HG02973 (cell line): Measurements from ENCODE around the gene HOXB9.

Experiments
- ATAC-seq: cut with Tn5 transposase; IDR thresholded peaks from one replicate; pipeline ENCODE4 v1.9.1; 2021; ENCODE audit warnings: moderate library complexity; ENCODE audit not compliant: unreplicated experiment

The HOXB9 gene

DNA sequence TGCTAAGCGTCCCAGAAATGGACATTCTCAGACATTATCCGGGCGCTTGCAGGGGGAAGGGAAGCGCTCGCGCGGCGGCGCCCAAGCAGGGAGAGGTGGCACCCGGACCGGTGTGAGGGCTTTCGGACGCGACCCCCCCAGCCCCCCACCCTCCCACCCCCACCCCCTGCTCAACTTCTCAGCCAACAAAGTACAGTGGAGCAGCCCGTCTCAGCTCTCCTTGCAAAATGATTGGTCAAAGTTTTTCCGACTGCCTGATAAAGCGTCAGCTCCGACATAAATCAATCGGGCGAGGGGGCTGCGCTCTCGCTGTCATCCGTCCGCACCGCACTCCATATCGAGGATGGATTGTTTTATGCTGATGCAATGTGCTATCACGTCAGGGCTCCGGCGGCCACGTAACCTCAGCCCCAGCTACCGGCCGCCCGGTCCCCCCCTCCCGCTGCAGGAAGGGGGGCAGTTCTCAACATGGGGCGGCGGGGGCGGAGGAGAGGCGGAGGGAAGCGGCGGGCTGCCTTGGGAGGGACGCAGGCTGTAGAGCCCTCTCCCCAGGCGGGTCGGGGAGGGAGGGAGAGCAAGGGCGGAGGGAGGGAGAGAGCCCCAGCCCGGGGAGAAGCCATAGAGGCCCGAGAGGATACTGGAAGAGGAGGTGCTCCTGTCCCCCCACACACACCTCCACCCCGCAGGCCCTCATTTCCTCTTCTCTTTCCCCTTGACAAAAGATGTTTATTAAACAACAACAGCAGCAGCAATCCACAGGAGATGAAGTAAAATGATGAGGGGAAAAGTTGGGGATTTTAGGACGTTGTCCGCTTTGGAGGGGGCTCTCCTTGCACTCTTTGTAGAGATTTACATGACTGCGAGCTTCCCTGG is at the start of gene HOXB9:
Gene HOXB9 (minus strand): TSS at position 114 of the 873 bp plus-strand sequence. CDS start 89 bp downstream, at position 25.
- ATAC-seq, result no peak

- no peak for ATAC-seq
Observed at GRCh38 chr17:48672340-48672739, 46.2 kb upstream of the HOXB9 start.

DNA sequence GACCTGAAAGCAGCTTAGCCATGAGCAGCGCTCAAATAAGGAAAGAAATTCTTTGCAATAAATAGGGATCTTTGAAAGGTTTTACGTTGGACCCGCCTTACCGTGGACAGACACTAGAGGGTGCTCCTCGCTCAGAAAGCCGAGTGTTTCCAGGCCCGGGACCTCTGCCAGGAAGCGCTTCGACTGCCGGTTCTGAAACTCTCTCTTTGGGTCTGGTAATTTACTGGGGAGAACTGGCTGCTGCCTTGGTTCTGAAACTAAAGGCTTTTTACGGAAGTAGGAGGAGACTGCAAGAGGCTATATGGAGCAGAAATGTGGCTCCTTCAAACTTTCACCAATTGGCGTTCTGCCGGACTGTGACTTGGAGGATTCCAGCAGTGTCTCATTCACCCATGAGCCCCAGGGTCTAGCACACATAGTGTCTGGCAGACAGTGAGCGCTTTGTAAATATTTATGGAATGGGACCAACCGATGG is 45.6 kb upstream of the HOXB9 start:
- ATAC-seq, result no peak

- ATAC-seq, result no peak
Observed at GRCh38 chr17:48663134-48663924, 37.2 kb upstream of the HOXB9 start.

DNA sequence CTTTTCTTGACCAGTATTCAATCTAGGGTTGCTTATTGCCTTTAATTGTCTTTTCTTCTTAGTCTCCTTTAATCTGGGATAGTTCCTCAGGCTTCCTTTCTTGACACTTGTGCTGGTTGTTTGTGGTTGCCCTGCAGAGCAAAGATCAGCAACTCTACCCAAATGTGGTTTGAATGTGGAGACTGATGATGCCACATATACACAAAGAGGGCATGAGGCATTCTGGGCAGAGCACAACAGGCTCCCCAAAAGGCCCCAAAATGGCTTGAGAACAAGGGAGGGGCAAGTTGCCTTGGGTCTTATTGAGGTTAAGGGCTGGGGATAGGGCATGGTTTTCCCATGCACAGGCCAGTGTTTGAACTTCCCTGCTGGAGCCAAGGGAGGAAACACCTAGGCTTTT is 29.8 kb upstream of the HOXB9 start:
- ATAC-seq, result no peak

DNA sequence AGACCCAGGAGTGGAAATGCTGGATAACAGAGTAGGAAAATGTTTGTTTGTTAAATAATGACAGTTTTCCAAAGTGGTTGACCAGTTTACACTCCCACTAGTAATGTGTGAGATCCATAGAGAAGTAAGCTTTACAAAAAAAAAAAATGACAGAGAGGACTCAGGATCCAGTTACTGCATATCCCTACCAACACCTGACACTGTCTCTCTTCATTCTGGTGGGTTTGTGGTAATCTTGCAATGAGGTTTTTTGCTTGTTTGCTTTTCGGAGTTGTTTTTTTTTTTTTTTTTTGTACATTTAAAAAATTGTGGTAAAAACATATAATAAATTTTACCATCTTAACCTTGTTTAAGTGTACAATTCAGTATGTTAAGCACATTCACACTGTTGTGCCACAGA is 23.6 kb upstream of the HOXB9 start:
- no peak for ATAC-seq

DNA sequence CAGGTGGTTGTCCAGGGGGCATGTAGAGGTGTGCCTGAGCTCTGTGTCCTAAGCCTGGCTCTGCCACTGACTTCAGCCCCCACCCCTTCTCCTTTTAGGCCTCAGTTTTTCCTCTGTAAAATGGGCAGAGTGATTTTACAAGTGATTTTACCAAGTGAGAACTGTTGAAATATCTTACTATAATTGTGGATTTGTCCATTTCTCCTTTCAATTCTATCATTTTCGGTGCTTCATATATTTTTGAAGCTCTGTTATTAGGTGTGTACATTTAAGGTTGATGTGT is 21.7 kb upstream of the HOXB9 start:
- ATAC-seq, result no peak

- no peak for ATAC-seq
Observed at GRCh38 chr17:48647103-48647962, 21.2 kb upstream of the HOXB9 start.

DNA sequence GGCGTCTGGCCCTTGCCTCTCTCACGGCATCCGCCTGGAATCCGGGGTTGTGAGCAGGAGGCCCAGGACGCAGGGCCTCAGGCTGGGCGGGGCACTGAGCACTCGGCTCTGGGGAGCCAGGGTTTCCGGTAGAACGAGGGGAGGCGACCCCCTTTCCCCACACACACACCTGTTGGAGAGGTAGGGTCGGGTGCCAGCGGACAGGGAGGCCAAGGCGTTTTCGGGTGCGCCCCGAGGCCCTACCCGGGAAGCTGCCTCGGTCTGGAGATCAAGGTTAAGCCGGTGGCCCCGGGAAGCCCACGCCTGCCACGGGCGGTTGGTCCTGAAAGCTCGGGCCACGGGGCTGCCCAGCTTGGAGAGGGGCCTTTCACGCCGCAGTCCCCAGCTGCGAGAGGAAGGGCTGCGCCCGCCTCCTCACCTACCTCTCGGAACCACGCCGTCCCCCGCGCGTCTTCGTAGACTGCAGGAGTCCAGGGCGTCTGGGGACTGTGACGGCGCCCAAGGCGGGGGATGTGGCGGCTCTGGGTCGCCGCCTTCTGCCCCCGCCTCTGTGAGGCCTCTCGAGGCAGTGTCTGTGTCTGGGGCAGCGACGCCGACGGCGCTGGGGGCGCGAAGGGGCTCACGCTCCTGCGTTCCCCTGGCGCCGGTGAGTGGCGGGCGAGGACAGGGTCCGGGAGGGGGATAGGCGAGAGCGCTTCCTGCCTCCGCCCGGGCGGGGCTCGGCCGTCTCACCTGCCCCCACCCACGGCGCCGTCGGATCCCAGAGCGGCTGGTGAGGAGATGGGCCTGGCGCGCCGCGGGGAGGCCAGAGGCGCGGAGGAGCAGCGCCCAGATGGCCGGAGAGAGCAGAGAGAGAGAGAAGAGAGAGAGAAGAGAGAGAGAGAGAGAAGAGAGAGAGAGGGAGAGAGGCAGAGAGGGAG is 20.3 kb upstream of the HOXB9 start:
- ATAC-seq, result no peak

GRCh38 chr17:48645639-48646182 is 19.6 kb upstream of the HOXB9 start:
- no peak for ATAC-seq

DNA sequence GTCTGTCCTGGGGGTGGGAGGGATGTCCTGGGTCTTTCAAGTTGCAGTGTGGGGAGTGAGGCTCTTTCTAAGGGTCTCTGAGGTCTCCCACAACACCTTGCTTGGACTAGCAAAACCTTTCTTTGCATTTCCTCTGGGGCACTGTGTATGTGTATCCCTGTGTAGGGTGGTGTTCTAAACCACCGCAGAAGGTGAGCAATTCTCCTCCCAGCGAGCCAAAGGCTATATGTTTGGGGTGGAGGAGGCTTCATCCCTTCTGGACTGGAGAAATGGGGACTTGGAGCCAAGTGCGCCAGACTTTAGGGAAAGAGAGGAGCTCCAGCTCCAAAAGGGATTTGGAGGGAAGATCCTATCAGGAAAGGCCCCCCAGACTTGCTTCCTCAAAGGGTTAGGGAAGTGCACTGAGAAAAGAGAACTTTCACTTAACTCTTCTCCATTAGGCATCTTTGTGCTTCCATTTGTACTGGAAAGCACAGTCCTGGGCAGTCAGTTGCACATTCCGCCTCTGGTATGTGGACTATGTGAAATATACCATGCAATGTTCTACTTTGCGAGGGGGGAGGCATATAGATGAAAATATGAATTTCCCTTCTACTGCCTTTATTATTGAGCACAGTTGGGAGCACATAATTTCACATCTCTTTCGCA is 18.9 kb upstream of the HOXB9 start:
- no peak for ATAC-seq

GRCh38 chr17:48644159-48644558 is 18.0 kb upstream of the HOXB9 start:
- no peak for ATAC-seq

DNA sequence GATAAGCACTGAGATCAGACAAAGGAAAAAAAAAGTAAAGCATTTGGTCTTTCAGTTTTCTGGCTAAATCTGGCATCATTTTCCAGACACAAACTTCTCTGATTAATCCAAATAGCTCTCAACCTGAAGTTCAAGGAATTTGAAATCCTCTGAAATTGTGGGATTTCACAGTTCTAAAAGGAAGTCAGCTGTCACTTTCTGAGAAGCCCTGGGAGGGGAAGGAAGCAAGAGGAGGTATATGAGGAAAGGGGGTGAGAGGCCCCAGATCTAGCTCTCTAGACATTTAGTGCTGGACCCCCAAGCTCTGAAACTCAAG is 17.5 kb upstream of the HOXB9 start:
- ATAC-seq, result no peak

GRCh38 chr17:48642843-48643696 is 16.9 kb upstream of the HOXB9 start:
- ATAC-seq, result no peak

DNA sequence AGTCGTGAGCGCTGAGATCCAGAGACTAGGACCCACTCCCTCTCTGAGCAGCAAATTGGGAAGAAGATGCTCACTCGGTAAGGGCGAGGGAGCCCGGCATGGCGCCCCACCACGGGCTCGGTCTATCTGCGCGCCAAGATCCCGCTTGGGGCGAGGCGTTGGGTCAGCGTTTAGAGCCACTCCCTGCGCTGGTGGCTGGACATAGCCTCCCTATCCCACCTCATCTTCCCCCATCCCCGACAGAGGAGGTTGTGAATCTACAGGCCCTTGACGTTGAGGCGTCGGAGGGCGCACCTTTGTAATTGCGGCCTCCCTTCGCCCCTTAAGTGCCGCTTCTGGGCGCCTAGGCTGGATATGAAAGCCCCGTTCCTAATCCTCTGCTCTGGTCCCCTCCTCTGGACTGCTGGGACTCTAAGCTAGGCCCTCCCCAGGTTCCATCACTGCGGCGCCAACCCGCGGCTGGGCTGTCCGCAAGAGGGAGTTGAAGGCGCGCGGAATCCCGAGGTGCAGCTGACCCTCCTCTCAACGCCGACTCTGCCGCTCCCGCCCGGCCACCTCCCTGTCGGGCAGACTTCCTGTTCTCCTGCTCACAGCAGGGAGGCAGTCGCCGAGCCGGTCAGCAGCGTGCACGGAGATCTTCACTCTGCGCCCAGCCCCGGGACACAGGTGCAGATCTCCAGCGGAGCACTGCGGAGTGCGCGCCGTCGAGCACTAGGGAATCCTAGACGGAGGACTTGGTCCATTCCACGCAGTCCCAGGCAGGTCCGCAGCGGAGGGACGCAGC is 16.1 kb upstream of the HOXB9 start:
- ATAC-seq, result no peak

DNA sequence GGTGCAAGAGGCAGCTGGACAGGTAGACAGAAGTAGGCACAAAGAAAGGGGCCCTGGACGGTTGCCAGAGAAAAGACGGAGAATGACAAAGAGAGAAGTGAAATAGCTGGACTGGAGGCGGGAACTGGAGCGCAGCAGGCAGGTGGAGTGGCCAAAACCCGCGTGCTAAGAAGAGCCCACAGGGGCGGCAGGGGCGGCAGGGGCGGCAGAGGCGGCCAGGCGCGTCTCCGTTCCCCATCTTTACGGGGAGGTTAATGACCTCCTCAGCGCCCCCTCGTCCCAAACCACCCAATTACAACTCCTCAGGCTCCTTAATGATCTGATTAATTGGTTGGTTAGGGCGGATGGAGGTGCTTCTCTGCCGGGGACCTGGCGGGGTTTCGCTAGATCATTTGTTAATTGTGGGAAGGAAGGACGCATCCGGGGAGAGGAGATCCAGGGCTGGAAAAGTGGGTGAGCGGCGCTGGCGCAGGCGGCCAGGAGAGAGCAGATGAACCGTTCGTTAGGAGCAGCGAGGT is 15.4 kb upstream of the HOXB9 start:
- ATAC-seq, result no peak

- ATAC-seq, result no peak
Observed at GRCh38 chr17:48640858-48641180, 14.7 kb upstream of the HOXB9 start.
